CD4-positive, alpha-beta T cell (primary cell): ENCODE data around the gene SELENON. TPM values are rescaled to one million over a fixed set of nuclear protein-coding genes. Genes with fewer than 3 reads are reported as not detected.

Source experiments
- ATAC-seq: fragments of 200-7000 bp; cut with Tn5 transposase; one replicate; pipeline ENCODE4 v1.10.0; 2022; ENCODE audit warnings: mild to moderate bottlenecking; ENCODE audit not compliant: poor library complexity
- CTCF ChIA-PET: fragments of 350-600 bp; sonication (Branson Sonifier 250); formaldehyde crosslinking; loops from one replicate; lab custom pipeline; 2021; ENCODE audit warnings: antibody characterized with exemption, inconsistent platforms; lab: Charles Lee
- POLR2A ChIA-PET: fragments of 350-600 bp; sonication (Branson Sonifier 250); formaldehyde crosslinking; loops from one replicate; lab custom pipeline; 2021; ENCODE audit warnings: antibody characterized with exemption, inconsistent platforms; lab: Charles Lee
- DNase-seq, 14 experiments: peaks; one replicate each; pipeline ENCODE4 v3.0.0-alpha.2; 2013 to 2020; ENCODE audit warnings: mixed read lengths in 2 of 14
- H3K27ac ChIP-seq, 2 donors: one replicate each; pipeline versions ENCODE4 v1.5.1 to v1.7.0; 2013; ENCODE audit warnings: low read length in 2 of 2, low read depth in 1 of 2, mild to moderate bottlenecking in 1 of 2
- H3K27me3 ChIP-seq, 2 experiments: 1 replicate in 1 of 2; 2 replicates in 1 of 2; pipeline versions ENCODE4 v1.6.1 to v1.7.0; 2013; ENCODE audit warnings: low read length in 2 of 2, control low read depth in 1 of 2, mild to moderate bottlenecking in 1 of 2, moderate library complexity in 1 of 2; ENCODE audit not compliant: insufficient read depth in 2 of 2, control insufficient read depth in 1 of 2
- H3K36me3 ChIP-seq: one replicate; pipeline ENCODE4 v1.6.1; 2013; ENCODE audit warnings: low read length, control low read depth; ENCODE audit not compliant: insufficient read depth
- H3K4me1 ChIP-seq: one replicate; pipeline ENCODE4 v1.6.1; 2013; ENCODE audit warnings: low read length, control low read depth; ENCODE audit not compliant: insufficient read depth
- H3K4me3 ChIP-seq: one replicate; pipeline ENCODE4 v1.5.1; 2013; ENCODE audit warnings: mild to moderate bottlenecking, low read length, moderate library complexity
- H3K9me3 ChIP-seq, 2 experiments: 1 replicate in 1 of 2; 2 replicates in 1 of 2; pipeline versions ENCODE4 v1.6.1 to v1.7.0; 2013; ENCODE audit warnings: low read length in 2 of 2, mild to moderate bottlenecking in 2 of 2, control low read depth in 1 of 2, moderate library complexity in 1 of 2; ENCODE audit not compliant: control insufficient read depth in 1 of 2, insufficient read depth in 1 of 2
- H3K27ac Mint-ChIP-seq: one replicate; pipeline ENCODE4 v1.8.0; 2020; ENCODE audit warnings: mixed read lengths
- H3K27me3 Mint-ChIP-seq: one replicate; pipeline ENCODE4 v1.8.0; 2021; ENCODE audit warnings: mixed read lengths
- H3K36me3 Mint-ChIP-seq: one replicate; pipeline ENCODE4 v1.8.0; 2021; ENCODE audit warnings: low read depth, mixed read lengths
- H3K4me1 Mint-ChIP-seq: one replicate; pipeline ENCODE4 v1.8.0; 2021; ENCODE audit warnings: low read depth, mixed read lengths
- H3K4me3 Mint-ChIP-seq: one replicate; pipeline ENCODE4 v1.8.0; 2020; ENCODE audit warnings: mild to moderate bottlenecking, mixed read lengths
- H3K9me3 Mint-ChIP-seq: one replicate; pipeline ENCODE4 v1.8.0; 2020; ENCODE audit warnings: mixed read lengths
- intact Hi-C, 2 experiments: fragments of 100-400 bp; cut with DNase I in 1 of 2; cut with micrococcal nuclease in 1 of 2; formaldehyde crosslinking; loops; one replicate each; pipeline versions ENCODE4 v1.15.1 to v1.9.0; 2023 to 2025; cut with DNase I, micrococcal nuclease
- total RNA-seq, 174 experiments: library from RNA in 2 of 174; stranded (reverse) in 2 of 174; gene quantifications; one replicate each; pipeline ENCODE4 v1.2.3 and lab custom pipeline; 2021 to 2026
- TF ChIP-seq, protein P1 (sequence below): fragments of 200-600 bp; IDR thresholded peaks from one replicate; pipeline ENCODE4 v1.8.0; 2022; ENCODE audit warnings: antibody characterized with exemption, mild to moderate bottlenecking

SELENON gene
- total RNA-seq, 2 experiments from 2014 or later, result 25.3 to 25.7 TPM

GRCh38 chr1:25784575-25785051 lies 15.4 kb upstream of the SELENON start:
- no peaks in the 10 kb centered on the region for H3K9me3 Mint-ChIP-seq
- Histone ChIP-seq H3K27ac (no peak overlapping the region), H3K27me3 (no peaks in the 10 kb centered on the region), H3K36me3 (peaks cover 68% of the 10 kb centered on the region), H3K4me1 (no peaks in the 10 kb centered on the region), H3K9me3 (no peaks in the 10 kb centered on the region), H3K4me3 (no peak overlapping the region)
- ChIA-PET CTCF (no interaction called here), POLR2A (interaction anchor here (1.2 kb wide), 1 partner anchor 15 kb away, joined by 3 read pairs; no protein-coding TSS in a partner anchor)
- intact Hi-C loops, result no loop called here
- TF ChIP-seq, protein P1, sequence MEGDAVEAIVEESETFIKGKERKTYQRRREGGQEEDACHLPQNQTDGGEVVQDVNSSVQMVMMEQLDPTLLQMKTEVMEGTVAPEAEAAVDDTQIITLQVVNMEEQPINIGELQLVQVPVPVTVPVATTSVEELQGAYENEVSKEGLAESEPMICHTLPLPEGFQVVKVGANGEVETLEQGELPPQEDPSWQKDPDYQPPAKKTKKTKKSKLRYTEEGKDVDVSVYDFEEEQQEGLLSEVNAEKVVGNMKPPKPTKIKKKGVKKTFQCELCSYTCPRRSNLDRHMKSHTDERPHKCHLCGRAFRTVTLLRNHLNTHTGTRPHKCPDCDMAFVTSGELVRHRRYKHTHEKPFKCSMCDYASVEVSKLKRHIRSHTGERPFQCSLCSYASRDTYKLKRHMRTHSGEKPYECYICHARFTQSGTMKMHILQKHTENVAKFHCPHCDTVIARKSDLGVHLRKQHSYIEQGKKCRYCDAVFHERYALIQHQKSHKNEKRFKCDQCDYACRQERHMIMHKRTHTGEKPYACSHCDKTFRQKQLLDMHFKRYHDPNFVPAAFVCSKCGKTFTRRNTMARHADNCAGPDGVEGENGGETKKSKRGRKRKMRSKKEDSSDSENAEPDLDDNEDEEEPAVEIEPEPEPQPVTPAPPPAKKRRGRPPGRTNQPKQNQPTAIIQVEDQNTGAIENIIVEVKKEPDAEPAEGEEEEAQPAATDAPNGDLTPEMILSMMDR, result no peak
- no peaks in the 10 kb centered on the region for H3K27me3 Mint-ChIP-seq
- H3K36me3 Mint-ChIP-seq, result peaks cover 83% of the 10 kb centered on the region
- peaks cover 8% of the 10 kb centered on the region for H3K4me1 Mint-ChIP-seq
- H3K4me3 Mint-ChIP-seq, result no peak overlapping the region
- peak overlapping the region; percentile 61 for H3K27ac Mint-ChIP-seq
- ATAC-seq (no peak), DNase-seq (no peak)

DNA sequence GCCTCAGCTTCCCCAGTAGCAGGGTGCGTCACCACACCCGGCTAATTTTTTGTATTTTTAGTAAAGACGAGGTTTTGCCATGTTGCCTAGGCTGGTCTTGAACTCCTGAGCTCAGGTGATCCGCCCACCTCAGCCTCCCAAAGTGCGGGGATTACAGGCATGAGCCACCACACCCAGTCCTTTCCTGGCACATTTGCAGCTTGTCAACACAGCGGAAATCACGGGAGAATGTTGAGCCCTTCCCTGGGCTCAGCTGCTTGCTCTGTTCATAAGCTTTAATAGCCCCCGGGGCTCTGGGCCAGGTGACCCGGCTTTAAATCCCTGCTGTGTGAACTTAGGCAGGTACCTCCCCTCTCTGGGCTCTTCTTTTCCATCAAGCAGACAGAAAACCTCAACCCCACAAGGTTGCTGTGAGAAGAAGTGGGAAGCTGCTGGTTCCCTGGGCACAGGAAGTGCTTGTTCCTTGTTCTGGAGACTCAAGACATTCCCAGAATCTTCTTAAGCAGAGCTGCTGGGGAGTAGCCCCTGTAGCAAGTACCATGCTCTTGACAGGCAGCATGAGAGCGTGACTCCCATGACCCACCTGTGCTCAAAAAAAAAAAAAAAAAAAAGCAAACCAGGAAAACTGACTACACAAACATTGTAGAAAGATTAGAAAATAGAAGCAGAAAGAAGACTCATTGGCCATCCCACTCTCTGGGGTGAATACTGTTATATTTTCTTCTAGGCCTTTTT lies 14.5 kb upstream of the SELENON start:
- no peak for DNase-seq
- ATAC-seq, result no peak
- ChIA-PET CTCF (interaction anchor here (0.7 kb wide), 1 partner anchor 37 kb away, joined by 4 read pairs; no protein-coding TSS in a partner anchor), POLR2A (interaction anchor here (1.2 kb wide), 1 partner anchor 14 kb away, joined by 3 read pairs; no protein-coding TSS in a partner anchor)
- no peaks in the 10 kb centered on the region for H3K9me3 ChIP-seq
- Mint-ChIP-seq H3K36me3 (peaks cover 81% of the 10 kb centered on the region), H3K4me1 (peaks cover 8% of the 10 kb centered on the region), H3K27me3 (no peaks in the 10 kb centered on the region), H3K27ac (peak overlapping the region; percentile 47), H3K4me3 (no peak overlapping the region), H3K9me3 (no peaks in the 10 kb centered on the region)
- no peaks in the 10 kb centered on the region for H3K4me1 ChIP-seq
- H3K36me3 ChIP-seq, result peaks cover 66% of the 10 kb centered on the region
- intact Hi-C loops, result no loop called here
- H3K27ac ChIP-seq, result no peak overlapping the region
- no peaks in the 10 kb centered on the region for H3K27me3 ChIP-seq
- no peak overlapping the region for H3K4me3 ChIP-seq
- TF ChIP-seq, protein P1, result no peak

- Histone ChIP-seq H3K27me3 (no peaks in the 10 kb centered on the region), H3K4me3 (no peak overlapping the region), H3K27ac (peak overlapping the region in 1 of 2 donors; percentile 22), H3K9me3 (no peaks in the 10 kb centered on the region), H3K36me3 (peaks cover 61% of the 10 kb centered on the region), H3K4me1 (no peaks in the 10 kb centered on the region)
- ChIA-PET POLR2A (interaction anchor here (0.6 to 2.8 kb wide), 5 partner anchors 9 to 210 kb away, joined by 3 to 12 read pairs (median 4); partner anchors contain the start of gene MTFR1L), CTCF (interaction anchor here (0.9 to 2.5 kb wide), 2 partner anchors 9 to 179 kb away, joined by 3 to 6 read pairs; no protein-coding TSS in a partner anchor)
- no peaks in the 10 kb centered on the region for H3K27me3 Mint-ChIP-seq
- no peak overlapping the region for H3K4me3 Mint-ChIP-seq
- ATAC-seq (no peak), DNase-seq (no peak)
- intact Hi-C loops, result no loop called here
- TF ChIP-seq, protein P1, result no peak
- H3K36me3 Mint-ChIP-seq, result peaks cover 81% of the 10 kb centered on the region
- peaks cover 5% of the 10 kb centered on the region for H3K4me1 Mint-ChIP-seq
- no peaks in the 10 kb centered on the region for H3K9me3 Mint-ChIP-seq
- peak overlapping the region; percentile 30 for H3K27ac Mint-ChIP-seq
These were observed 12.9 kb upstream of the SELENON start for GRCh38 chr1:25786887-25787759.
